Measurements from ENCODE around the gene SYCE3.

The SYCE3 gene

GRCh38 chr22:50561401-50562358 is 1.0 kb downstream of the SYCE3 start:
- no peak for TF ChIP-seq POLR2AphosphoS5 (IDR thresholded peaks at IDR 0.05; ENCODE audit: low read depth, low read length)
- DNase-seq (ENCODE audit: insufficient read length) (no peak), FAIRE-seq (no peak)

GRCh38 chr22:50560034-50560433 is 2.7 kb downstream of the SYCE3 start:
- FAIRE-seq = no peak
- DNase-seq (ENCODE audit: insufficient read length) = no peak
- no peak for TF ChIP-seq POLR2A (IDR thresholded peaks at IDR 0.05; ENCODE audit: low read depth, low read length)
- no peak for TF ChIP-seq TAF1 (IDR thresholded peaks at IDR 0.05; ENCODE audit: borderline replicate concordance, low read depth, low read length)
- TF ChIP-seq POLR2AphosphoS5 (IDR thresholded peaks at IDR 0.05; ENCODE audit: low read depth, low read length) = no peak

GRCh38 chr22:50556703-50557102 is 6.0 kb downstream of the SYCE3 start:
- DNase-seq (ENCODE audit: insufficient read length) = no peak
- FAIRE-seq = no peak
- TF ChIP-seq TAF1 (IDR thresholded peaks at IDR 0.05; ENCODE audit: borderline replicate concordance, low read depth, low read length) (no peak), POLR2A (IDR thresholded peaks at IDR 0.05; ENCODE audit: low read depth, low read length) (no peak), POLR2AphosphoS5 (IDR thresholded peaks at IDR 0.05; ENCODE audit: low read depth, low read length) (no peak)

- FAIRE-seq (no peak), DNase-seq (ENCODE audit: insufficient read length) (no peak)
- TF ChIP-seq POLR2AphosphoS5 (IDR thresholded peaks at IDR 0.05; ENCODE audit: low read depth, low read length) = no peak
- TF ChIP-seq TAF1 (IDR thresholded peaks at IDR 0.05; ENCODE audit: borderline replicate concordance, low read depth, low read length) = no peak
Measured at GRCh38 chr22:50553310-50553709, 9.4 kb downstream of the SYCE3 start.

DNA sequence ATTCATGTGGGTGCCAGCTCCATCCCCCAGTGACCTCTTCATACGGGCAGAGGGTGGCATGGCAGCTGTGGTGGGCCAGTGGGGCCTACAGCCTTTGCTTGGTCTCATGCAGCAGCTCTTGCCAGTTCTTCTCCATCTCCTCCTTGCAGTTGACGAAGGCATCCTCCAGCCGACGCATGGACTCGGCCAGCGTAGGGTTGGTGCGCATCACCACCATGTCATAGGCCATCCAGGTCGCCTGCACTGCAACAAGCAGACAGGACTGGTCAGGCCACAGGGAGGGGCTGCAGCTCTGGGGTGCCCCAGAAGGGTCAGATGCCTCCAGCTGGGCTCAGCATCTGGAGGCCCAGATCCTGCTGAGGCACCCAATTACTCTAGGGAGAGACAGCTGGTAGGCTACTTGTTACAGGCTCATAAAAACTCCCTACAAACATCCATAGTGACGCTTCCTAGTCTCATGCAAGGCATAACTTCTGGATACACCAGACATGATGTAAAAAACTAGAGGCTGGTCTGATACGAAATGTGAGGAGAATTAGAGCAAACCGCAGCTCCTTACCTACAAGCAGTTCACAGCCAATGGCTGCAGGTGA is 11.5 kb downstream of the SYCE3 start:
- FAIRE-seq (no peak), DNase-seq (ENCODE audit: insufficient read length) (no peak)
- TF ChIP-seq TAF1 (IDR thresholded peaks at IDR 0.05; ENCODE audit: borderline replicate concordance, low read depth, low read length) = no peak
- no peak for TF ChIP-seq POLR2A (IDR thresholded peaks at IDR 0.05; ENCODE audit: low read depth, low read length)
- TF ChIP-seq POLR2AphosphoS5 (IDR thresholded peaks at IDR 0.05; ENCODE audit: low read depth, low read length) = no peak

DNA sequence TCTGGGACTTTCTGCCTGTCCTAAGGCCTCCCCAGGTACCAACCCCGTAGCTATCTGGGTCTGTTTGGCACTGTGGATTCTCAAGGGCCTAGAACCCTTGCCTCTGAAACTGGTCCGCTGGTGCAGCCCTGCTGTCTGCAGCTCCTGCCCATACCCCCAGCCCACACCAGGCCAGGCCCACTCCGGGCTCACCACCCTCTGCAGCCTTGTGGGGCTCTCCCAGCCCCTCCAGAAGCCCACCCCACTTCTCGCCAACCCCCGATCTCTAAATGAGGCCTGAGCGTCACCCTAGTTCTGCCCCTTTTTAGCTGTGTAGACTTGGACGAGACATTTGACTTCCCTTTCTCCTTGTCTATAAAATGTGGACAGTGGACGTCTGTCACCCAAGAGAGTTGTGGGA is 12.3 kb downstream of the SYCE3 start:
- no peak for TF ChIP-seq POLR2AphosphoS5 (IDR thresholded peaks at IDR 0.05; ENCODE audit: low read depth, low read length)
- no peak for TF ChIP-seq TAF1 (IDR thresholded peaks at IDR 0.05; ENCODE audit: borderline replicate concordance, low read depth, low read length)
- no peak for FAIRE-seq
- no peak for DNase-seq (ENCODE audit: insufficient read length)

DNA sequence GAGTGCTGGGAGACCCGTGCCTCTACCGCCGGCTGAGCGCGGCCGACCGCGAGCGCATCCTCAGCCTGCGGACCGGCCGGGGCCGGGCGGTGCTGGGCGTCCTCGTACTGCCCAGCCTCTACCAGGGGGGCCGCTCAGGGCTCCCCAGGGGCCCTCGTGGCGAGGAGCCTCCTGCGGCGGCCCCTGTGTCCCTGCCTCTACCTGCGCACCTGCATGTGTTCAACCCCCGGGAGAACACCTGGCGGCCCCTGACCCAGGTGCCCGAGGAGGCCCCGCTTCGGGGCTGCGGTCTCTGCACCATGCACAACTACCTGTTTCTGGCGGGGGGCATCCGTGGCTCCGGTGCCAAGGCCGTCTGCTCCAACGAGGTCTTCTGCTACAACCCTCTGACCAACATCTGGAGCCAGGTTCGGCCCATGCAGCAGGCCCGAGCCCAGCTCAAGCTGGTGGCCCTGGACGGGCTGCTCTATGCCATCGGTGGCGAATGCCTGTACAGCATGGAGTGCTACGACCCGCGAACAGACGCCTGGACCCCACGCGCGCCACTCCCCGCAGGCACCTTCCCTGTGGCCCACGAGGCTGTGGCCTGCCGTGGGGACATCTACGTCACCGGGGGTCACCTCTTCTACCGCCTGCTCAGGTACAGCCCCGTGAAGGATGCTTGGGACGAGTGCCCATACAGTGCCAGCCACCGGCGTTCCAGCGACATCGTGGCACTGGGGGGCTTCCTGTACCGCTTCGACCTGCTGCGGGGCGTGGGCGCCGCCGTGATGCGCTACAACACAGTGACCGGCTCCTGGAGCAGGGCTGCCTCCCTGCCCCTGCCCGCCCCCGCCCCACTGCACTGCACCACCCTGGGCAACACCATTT is 13.6 kb downstream of the SYCE3 start:
- DNase-seq (ENCODE audit: insufficient read length) (peak; percentile 64), FAIRE-seq (no peak)
- TF ChIP-seq POLR2AphosphoS5 (IDR thresholded peaks at IDR 0.05; ENCODE audit: low read depth, low read length) = no peak
- no peak for TF ChIP-seq TAF1 (IDR thresholded peaks at IDR 0.05; ENCODE audit: borderline replicate concordance, low read depth, low read length)
- TF ChIP-seq POLR2A (IDR thresholded peaks at IDR 0.05; ENCODE audit: low read depth, low read length) = no peak

DNA sequence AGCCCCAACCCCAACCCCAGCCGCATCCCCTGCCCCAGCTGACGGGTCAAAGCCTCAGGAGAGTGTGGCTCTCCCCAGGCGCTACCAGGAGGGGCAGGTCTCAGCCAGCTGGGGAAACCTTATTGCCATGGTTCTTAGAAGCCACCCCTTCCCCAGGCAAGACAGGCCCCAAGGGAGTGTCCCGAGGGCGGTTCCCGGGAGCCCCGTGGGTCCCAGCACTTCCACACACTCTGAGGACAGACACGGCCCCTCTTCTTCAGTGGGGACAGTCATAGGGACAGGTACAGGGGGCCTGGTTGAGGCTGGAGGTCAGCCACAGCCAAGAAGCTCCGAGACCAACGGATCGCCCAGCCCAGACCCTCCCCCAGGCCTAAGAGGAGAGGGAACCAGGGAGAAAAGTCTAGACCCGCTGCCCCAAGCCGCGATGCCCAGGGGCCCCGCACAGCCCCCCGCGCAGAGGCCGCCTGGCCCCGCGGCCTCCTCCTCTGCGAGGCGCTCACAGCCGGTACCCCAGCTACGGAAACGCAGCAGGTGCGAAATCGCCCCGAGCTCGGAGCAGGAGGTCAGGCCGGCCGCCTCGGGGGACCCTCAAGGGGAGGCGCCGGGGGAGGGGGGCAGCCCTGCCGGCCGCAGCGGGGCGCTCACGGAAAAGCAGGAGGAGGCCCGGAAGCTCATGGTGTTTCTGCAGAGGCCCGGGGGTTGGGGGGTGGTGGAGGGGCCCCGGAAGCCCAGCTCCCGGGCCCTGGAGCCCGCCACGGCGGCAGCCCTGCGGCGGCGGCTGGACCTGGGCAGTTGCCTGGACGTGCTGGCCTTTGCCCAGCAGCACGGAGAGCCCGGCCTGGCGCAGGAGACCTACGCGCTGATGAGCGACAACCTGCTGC is 14.4 kb downstream of the SYCE3 start:
- TF ChIP-seq POLR2AphosphoS5 (IDR thresholded peaks at IDR 0.05; ENCODE audit: low read depth, low read length) (no peak), TAF1 (IDR thresholded peaks at IDR 0.05; ENCODE audit: borderline replicate concordance, low read depth, low read length) (no peak), POLR2A (IDR thresholded peaks at IDR 0.05; ENCODE audit: low read depth, low read length) (no peak; the same call in 1 of the 2 replicates)
- FAIRE-seq = peak; percentile 64
- DNase-seq (ENCODE audit: insufficient read length) = peak; percentile 77

DNA sequence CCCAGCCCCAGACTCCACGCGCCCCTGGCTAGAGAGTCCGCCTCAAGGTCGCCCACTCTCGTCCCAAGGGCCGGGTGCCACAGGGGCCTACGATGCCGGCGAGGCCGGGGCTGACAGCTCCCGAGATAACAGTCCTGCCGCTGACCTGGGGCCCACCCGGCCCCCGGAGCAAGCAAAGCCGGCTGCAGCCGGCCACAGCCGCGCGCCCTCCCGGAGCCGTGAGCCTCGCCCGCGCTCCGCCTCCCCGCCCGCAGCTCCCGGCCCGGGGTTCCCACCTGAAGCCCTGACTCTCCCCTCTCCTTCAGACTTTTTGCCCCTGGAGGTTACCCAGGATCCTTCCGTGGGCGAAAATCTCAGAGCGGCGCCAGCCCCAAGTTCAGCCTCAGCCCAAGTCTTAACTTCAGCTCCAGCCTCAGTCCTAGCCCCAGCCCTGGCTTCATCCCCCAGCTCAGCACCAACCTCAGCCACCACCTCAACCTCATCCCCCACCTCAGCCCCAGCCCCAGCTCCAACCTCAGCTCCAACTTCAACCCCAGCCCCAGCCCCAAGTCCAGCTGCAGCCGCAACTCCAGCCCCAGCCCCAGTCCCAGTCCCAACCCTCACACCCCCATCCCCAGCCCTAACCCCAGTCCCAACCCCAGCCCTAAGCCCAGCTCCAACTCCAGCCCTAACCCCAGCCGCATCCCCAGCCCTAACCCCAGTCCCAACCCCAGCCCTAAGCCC is 15.3 kb downstream of the SYCE3 start:
- no peak for FAIRE-seq
- DNase-seq (ENCODE audit: insufficient read length) = no peak
- TF ChIP-seq TAF1 (IDR thresholded peaks at IDR 0.05; ENCODE audit: borderline replicate concordance, low read depth, low read length) (no peak), POLR2A (IDR thresholded peaks at IDR 0.05; ENCODE audit: low read depth, low read length) (no peak), POLR2AphosphoS5 (IDR thresholded peaks at IDR 0.05; ENCODE audit: low read depth, low read length) (no peak)
